ENCODE data around the gene MCUR1.
"Not testable (repeated sequence)": the region's sequence is repeated elsewhere in the genome, so short reads cannot be mapped to it uniquely, and the experiment has no call there.

MCUR1 gene

DNA sequence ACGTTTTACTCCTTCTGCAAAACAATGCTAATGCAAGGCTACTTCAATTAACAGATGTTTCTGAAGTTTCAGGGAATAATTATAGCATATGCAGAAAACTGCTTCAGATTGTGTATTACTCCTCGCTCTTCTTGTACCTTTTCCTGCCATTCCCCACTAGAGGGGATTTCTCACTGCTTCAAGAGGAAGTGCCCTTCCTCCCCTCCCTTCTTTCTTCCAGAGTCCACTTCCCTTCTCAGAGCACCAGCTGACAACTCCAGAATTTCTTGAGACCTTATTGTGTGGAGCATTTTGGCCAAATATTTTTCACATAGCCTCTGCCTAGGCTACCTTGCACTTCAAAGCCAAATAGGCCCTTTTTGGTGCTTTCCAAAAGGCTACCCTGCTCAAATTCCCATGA, 12.7 kb upstream of the MCUR1 start:
- DNase-seq = no peak

DNA sequence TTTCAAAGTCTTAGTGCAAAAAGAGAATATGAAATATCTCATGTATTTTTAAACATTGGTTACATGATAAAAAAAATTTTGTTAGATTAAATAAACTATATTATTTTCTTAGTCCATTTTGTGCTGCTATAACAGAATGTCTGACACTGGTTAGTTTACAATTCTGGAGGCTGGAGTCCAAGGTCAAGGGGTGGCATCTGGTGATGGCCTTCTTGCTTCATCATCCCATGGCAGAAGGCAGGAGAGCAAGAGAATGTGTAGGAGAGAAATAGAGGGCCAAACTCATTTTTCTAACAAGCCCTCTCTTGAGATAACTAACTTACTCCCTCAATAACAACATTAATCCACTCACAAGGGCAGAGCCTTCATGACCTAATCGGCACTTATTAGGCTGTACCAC, 11.5 kb upstream of the MCUR1 start:
- DNase-seq = no peak

DNA sequence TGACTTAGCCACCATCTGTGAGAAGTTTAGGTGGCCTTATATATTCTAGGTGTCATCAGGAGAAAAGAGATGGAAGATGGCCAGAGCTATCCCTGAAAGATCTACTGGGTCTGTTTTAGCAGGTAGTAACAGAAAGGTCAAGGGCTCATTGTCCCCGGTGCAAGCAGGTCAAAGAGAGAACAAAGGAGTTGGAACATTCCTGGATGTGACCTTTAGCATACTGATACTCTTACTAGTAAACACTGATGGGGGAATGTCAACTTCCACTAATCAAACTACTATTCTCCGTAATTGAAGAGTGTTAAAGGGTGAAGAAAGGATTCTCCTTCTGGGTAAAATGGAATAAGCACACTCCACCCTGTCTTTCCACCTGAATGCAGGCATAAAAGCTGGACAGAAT, 4.0 kb upstream of the MCUR1 start:
- no peak for DNase-seq

DNA sequence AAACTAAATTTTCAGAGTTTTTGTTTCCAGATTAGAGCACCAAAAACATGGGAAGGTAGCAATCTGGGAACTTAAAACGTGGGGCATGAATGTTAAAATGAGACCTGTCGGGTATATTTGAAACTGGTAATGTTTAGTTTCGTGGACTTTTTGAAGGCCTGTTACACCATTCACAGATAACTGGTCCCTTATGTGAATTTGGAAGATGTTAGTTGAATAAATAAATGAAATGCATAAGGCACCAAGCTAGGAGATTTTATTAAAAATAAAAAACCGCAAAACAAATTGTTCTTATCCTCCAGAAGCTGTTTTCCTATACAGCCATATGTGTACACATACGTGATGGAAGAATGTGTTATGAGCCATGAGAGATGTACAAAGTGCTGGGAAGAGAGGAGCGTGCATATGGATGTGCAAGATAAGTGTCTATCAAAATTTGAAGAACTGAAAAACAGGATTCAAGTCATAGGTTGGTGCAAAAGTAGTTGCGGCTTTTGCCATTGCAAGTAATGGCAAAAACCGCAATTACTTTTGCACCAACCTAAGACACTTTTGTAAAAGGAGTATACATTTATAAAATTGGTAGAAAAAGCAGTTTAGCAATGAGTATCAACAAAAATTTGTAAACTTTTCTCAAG, 700 bp upstream of the MCUR1 start:
- no peak for DNase-seq

DNA sequence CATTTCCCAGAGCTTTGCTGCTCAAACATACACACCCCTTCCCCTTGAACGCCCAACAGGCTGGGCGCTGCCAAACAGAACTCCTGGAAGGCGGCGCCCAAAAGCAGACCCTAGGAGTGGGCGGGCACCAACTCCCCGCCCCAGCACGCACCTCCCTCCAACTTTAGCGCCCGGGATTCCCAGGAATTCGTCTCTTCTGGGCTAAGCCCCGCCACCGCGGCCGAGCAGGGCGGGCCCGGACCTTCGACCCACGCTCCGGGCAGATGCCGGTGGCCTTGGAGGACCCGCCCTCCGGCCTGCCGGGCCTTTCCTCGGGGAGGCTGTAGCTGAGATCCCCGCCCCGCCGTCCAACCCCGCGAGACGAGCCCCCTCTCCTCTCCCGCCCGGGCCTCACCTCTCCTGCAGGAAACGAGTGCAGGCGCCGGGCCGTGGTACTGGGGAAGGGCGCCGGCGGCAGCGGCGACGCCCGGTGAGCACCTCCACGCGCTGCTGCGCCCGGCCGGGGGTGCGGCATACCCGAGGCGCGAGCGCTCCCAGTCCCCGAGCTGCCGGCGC, 659 bp downstream of the MCUR1 start:
- DNase-seq = peak; percentile 53

DNA sequence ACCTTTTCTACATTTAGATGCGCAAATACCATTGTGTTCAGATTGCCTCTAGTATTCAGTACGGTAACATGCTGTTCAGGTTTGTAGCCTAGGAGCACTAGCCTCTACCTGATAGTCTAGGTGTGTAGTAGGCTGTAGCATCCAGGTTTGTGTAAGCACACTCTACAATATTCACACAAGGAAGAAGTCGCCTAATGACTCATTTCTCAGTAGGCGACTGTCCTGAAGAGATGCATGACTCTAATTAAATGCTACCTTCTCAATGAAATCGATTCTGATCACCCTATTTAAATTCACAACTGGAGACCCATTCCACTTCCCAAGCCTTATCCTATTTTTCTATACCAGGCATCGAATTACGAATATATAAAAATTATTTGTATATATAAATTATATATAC, 1.3 kb downstream of the MCUR1 start:
- DNase-seq = no peak

DNA sequence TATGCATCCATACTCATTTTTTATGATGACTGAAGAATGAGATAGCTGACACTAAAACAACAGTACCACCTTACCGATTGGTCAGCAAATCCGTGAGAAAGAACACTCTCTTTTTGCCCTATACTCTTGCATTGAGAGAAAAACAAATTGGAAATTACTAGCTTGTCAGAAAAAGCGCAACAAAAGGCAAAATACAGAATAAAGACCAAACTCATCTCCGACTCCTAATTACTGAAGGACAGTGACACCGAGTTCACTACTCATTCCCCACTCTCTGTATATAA, 2.1 kb downstream of the MCUR1 start:
- no peak for DNase-seq

DNA sequence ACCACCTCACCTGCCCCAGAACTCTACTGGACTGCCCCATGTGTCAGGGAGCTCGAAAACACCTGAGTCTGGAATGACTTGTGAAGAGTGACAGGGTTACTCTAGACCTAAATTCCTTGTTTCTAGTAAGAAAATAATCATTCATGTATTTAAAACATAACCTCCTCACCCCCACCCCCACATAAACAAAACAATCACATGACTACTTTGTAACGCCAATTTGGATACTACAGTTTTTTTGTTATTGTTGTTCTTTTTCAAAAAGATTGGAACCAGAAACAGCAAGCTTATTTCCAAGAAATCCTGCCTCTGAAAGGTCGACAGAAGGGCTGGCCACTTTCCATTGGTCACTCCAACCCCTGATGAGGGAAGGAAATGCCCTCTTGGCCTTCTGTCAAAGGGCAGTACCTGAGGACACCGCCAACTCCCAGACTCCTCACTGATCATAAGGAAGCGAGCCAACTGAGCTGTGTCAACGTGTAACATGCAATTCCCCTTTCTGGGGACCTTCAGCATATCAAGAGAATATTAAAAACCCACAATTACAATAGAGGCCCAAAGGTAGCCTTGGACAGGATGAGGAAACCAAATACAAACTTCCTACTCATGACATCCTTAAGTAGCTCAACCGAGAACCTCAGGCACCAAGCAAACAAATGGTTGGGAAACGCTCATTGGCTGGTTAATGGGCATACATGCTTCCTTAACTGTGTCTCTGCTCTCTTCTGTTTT, 2.6 kb downstream of the MCUR1 start:
- DNase-seq = no peak

DNA sequence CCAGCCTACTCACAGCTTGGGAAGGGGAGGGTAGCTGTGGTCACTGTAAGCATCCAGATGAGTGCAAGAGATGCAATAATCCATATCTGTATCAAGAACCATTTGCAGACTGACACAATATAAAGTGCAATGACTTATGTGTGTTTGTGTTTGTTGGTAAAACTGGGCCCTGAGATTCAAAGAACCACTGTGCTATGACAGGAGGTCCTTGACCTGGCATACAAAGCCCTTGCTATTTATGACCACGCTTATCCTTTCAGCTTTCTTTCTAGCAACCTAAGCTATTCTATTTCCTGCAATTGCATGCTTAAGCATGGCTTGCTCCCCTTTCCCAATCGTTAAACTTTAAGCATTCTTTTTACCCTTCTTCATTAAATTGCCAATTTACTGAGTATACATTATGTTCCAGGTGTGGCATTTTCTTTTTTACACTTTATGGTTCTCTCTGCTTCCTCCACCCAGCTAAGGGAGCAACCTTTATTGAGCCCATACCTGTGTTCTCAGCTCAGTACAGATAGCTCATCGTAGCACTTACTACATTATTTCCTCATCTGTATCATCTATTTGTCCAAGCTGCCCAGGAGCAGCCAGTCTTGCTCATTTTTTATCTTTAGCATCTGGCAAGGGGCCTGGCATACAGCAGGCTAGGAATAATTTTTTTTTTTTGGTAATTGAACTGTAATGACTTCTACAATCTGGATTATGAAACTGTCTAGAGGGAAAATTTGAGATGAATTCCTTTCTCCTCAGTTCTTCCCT, 3.5 kb downstream of the MCUR1 start:
- DNase-seq = no peak

DNA sequence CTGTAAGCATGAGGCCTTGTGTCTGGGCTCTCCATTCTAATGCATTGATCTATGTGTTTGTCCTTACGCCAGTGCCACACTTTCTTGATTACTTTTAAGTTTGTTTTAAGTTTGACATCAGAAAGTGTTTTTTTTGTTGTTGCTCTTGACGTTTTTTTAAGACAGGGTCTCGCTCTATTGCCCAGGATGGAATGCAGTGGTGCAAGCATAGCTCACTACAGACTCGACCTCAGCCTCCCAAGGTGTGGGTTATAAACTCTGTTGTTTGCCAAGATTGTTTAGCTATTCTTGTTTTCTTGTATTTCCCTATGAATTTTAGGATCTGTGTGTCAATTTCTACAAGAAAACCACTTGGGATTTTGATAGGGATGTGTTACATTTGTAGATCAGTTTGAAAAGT, 5.6 kb downstream of the MCUR1 start:
- no peak for DNase-seq

DNA sequence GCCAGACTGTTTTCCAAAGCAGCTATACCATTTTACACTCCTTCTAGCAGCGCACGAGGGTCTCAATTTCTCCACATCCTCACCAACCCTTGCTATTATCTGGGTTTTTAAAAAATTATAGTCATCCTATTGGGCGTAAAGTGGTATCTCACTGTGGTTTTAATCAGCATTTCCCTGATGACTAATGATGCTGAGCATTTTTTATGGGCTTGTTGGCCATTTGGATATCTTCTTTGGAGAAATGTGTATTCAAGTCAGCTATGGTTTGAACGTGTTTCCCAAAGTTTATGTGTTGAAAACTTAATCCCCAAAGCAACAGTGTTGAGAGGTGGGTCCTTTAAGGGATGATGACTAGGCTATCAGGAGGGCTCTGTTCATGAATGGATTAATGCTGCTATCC, 6.7 kb downstream of the MCUR1 start:
- no peak for DNase-seq

DNA sequence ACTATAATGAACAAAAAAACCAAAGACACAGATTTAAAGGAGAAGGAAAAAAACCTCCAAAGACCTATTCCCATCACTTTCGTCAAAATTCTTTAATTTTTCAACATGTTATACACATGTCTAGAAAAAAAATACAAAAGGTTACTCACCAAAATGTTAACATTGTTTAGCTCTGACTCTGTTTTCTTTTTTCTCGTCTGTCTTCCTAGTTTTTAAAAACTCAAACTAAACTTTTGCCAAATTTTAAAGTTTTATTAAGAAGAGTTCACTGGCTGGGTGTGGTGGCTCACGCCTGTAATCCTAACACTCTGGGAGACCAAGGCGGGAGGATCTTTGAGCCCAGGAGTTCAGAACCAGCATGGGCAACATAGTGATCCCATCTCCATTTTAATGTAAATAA, 10.8 kb downstream of the MCUR1 start:
- DNase-seq = no peak

DNA sequence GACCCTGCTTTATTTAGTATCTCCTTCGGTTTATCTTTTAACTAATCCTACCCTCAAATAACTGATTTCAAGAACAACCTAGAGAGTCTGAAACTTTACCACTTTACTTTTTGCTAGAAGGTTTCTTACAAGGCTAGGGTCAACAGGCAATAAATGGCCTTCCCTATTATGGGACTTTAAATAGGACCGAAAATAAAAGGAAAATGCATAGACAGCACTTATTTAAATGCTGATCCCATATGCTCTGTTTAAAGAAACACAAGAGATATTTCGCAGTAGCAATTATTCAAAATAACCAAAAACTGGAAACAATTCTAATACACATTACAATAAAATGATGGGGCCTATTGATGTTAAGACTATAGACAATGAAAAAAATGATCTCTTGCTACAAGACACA, 13.7 kb downstream of the MCUR1 start:
- DNase-seq = no peak

DNA sequence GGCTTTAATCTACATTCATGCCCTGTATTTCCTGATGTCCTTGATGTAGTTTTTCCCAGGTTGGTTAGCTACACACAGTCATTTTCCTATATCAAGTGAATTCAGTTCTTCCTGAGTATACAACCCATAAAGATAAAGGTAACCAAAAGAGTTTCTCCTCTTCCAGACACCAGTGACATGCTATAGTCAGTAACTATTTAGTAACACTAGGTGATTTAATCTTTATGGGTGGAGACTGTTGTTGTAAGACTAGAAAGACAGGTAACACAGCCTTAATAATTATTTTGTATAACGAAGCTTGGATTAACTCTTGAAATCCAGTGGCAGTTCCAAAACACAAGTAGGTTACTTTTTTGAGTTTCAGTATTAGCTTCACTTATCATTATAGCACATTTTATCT, 17.6 kb downstream of the MCUR1 start:
- no peak for DNase-seq

DNA sequence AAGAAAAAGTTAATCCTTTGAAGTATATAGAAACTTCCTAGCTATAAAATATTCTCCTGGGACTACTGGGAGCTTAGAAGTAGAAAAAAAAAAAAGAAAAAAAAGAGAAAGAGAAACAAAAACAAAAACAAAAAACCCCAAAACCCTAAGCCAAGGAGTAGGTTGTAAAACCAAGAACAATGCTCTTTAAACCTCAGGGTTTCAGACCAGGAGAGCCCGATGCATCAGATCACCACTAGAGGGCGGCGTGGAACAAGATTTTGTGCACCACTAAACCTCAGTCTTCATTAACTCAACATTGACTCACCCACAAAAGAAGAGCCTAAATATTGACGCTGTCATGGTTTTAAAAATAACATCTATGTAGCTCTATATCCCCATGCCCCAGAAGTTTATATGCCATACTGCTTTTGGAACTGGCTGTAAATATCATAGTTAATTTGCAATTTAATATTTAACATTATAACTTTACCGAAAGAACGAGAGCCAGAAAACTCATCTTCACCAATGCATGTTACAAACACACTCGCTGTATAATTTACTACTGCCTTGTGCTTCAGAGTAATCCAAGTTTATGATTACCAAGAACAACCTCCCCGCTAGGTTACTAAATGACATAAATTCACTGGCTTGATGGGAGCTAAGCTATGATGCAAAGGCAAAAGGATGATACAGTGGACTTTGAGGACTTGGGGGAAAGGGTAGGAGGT, 19.2 kb downstream of the MCUR1 start:
- peak; percentile 72 for DNase-seq

DNA sequence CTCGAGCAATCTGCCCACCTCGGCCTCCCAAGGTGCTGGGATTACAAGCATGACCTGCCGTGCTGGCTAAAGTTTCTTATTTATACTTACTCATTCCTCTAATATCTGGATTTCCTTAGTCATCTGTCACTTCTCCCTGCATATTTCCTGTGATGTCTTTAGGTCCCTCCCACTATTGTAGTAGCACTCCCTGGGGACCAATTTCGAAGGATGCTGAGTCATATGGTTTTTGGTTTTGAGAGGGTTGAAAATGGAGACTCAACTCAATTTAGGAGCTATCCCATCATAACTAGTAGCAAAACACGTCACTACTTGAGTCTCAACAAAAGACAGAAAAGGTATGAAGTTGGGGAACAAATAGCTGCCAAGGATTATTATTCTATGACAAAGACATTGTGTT, 20.2 kb downstream of the MCUR1 start:
- peak; percentile 70 for DNase-seq

DNA sequence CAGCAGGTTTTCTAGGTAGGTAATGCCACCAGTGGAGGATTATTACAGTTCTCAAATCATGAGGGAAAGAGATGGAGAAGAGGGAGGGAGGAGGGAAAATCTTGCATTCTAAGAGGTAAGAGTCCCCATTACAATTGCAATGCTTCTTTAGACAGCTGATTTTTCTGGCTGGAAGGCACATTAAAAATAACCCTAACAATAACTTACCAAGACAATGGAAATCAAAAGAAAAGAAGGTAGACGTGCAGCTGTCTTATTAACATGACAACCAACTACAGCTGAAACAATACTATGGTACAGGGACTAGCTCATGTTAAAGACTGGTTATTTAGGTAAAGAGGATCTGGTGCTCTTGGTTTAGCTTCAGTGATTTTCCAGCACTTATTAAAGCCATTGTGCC, 24.6 kb downstream of the MCUR1 start:
- DNase-seq = no peak

DNA sequence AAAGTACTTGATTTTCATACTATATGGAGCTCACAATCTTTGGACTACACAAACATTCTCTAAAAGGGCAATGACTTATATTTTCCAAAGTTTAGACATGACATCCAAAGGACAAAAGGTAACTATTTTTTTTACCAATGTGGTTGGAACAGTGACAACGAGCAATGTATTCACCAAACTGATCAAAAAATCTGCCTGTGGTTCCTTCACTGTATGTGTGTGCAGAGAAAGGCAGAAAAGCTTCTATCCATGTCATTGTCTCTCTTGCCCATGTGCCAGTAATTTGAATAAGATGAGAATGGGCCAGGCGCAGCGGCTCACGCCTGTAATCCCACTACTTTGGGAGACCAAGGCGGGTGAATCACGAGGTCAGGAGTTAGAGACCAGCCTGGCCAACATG, 25.5 kb downstream of the MCUR1 start:
- DNase-seq = no peak

DNA sequence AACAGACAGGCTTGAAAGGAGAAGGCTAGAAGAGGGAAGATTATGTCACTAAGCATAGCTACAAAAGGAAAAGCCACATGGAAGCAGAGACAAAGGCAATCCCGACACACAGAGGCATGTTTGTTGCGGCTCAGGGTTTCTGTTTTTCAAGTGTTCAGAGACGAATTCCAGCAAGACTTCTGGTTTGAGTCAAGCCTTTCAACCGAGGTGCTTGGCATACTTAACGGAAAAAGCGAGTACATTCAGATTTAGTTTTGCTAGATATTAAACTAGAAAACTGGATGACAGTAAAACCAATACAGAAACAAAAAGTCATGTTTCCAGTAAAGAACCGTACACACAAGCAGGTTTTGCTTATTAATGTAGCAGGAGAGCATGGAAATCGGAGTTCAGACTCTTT, 27.2 kb downstream of the MCUR1 start:
- DNase-seq = no peak

DNA sequence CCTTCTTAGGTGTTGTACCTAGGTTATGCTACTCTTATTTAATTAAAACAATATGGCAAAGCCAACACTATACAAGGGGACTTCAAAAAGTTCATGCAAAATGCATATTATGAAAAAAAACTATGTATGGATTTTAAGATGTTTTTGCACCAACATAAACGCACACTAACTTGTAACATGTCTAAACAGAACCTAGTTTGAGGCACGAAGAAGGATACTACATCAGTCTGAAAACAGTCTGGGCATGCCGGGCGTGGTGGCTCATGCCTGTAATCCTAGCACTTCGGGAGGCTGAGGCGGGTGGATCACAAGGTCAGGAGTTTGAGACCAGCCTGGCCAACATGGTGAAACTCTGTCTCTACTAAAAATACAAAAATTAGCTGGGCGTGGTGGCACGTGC, 34.2 kb downstream of the MCUR1 start:
- not testable (repeated sequence) for DNase-seq

DNA sequence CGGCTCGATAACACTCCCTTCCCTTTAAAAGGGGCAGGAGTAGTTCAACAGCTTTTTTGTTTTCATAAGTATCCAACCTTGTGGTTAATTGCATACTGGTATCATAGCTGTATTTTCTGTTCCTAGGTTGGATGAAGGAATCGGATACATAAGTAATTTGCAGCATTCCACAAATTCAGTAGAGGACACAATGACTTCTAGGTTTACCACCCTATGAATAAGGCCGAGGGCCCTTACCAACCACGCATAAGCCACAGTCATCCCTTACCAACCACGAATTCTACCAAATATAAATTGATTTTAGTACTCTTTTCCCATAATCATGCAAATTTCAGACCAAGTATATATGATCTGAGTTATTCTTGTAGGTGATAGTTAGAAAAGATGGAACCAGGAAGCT, 36.3 kb downstream of the MCUR1 start:
- no peak for DNase-seq

DNA sequence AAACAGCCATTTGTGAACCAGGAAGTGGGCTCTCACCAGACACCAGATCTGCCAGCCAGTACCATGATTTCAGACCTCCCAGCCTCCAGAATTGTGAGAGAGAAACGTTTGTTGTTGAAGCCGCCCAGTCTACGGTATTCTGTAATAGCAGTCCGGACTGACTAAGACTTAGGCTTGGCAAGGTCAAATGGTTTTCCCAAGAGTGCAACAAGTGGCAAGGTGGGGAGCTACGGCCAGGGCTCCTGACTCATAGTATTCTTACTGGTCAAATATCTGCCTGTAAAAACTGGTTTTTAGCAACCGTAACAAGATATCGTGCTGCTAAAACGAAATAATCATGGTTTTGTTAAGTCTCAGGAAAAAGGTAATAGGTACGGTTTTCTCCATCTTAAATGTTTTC, 37.8 kb downstream of the MCUR1 start:
- DNase-seq = no peak

DNA sequence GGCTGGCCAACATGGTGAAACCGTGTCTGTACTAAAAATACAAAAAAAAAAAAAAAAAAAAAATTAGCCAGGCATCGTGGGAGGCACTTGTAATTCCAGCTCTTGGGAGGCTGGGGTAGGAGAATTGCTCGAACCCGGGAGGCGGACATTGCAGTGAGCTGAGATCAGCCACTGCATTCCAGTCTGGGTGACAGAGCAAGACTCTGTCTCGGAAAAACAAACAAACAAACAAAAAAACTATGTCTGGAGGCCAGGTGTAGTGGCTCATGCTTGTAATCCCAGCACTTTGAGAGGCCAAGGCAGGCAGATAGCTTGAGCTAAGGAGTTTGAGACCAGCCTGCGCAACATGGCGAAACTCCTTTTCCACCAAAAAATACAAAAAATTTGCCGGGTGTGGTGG, 38.9 kb downstream of the MCUR1 start:
- not testable (repeated sequence) for DNase-seq

Measured in HCEC 1CT (cell line).